ENCODE data around the gene RHBDF1. TPM values are rescaled to one million over a fixed set of nuclear protein-coding genes. Genes with fewer than 3 reads are reported as not detected.

The RHBDF1 gene
- total RNA-seq, 4 donors from 2014 or later, result 26.7 to 43.0 (median 30.2) TPM

DNA sequence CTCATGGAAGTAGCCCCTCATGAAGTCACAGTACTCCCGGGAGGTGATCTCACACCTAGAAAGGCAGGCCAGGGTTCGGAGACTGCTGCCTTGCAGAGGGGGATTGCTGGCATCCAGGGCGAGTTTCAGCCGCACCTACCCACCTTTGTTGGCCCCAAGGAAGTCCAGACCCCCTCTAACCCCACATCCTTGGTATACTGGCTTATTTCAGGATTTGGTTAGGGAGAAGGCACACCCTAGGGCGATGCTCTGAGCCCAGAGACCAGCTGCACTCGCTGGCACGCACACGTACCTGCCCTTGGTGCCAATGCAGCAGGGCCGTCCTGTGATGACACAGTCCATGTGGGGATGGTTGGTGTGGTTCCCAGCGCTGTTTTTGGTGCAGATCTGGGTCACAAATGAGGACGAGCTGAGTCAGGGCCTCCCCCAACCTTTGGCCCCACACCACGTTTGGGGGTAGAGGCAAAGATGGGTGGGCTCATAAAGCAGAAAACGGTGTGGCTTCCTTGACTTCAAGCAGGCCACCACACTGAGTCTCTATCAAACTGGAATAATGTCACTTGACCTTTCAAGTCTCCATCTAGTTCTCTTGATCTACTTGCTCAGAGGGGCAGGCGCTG lies 12.9 kb downstream of the RHBDF1 start:
- H3K27me3 ChIP-seq, result no peaks in the 10 kb centered on the region
- intact Hi-C loops (cut with DNase I), result no loop called here
- 86% methylated on average over 13 of the region's 14 CpGs for WGBS
- no peak overlapping the region for H3K27ac ChIP-seq (replicated peaks in 1 of 4)
- TF ChIP-seq POLR2AphosphoS5 (IDR thresholded peaks at IDR 0.05) (no peak), CTCF (IDR thresholded peaks at IDR 0.05) (no peak), EP300 (IDR thresholded peaks at IDR 0.05) (no peak)
- H3K9me3 ChIP-seq, result no peaks in the 10 kb centered on the region
- H3K36me3 ChIP-seq, result peaks cover 69 to 93% (median 93%) of the 10 kb centered on the region in 4 donors
- DNase-seq (ENCODE audit: extremely low spot score), result no peak
- peaks cover under 1 to 11% (median 3%) of the 10 kb centered on the region in 4 donors for H3K4me1 ChIP-seq
- no peak overlapping the region for H3K4me3 ChIP-seq

DNA sequence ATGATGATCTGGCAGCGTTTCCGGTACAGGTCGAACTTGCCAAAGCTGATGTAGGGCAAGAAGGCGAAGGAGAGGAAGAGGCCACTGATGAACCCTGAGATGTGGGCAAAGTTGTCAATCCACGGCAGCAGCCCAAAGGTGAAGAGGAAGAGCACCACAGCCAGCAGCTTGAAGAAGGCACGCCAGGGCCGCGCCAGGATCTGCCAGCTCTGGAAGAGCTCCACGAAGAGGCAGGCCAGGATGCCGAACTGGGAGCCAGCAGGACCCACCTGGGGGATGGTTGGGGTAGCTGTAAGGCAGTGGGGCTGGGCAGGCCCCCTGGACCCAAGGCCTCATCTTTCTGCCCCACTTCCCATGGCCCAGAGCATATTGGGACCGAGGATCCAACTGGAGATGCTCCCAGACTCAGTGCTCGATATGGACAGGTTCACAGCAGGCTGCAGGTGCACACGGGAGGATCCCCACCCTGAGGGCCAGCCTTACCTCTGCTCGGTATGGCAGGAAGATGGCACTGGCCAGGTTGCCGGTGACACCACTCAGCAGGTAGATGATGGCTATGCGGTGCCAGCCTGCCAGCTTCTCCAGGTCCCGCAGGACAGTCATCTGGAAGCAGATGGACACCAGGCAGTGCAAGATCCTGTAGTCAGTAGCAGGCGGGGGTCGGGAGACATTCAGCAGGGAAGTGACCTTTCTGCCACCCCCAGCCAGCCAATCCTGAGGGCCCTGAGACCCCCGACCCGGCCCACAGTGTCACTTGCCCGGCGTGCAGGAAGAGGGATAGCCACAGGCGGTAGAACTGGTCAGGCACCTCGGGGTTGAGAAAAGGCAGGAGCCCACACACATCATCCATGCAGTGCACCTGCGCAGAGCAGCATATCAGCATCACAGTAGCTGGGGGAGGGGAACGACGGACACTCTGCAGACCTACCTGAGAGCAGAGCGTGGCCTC lies 13.7 kb downstream of the RHBDF1 start:
- Histone ChIP-seq H3K36me3 (peaks cover 61 to 86% (median 85%) of the 10 kb centered on the region in 4 donors), H3K4me3 (no peak overlapping the region), H3K9me3 (no peaks in the 10 kb centered on the region), H3K27me3 (no peaks in the 10 kb centered on the region), H3K4me1 (peaks cover 7 to 19% (median 10%) of the 10 kb centered on the region in 4 donors), H3K27ac (replicated peaks in 1 of 4) (no peak overlapping the region)
- 85% methylated on average over 20 of the region's 29 CpGs for WGBS
- intact Hi-C loops (cut with DNase I), result no loop called here
- DNase-seq (ENCODE audit: extremely low spot score), result no peak
- TF ChIP-seq EP300 (IDR thresholded peaks at IDR 0.05) (no peak), CTCF (IDR thresholded peaks at IDR 0.05) (no peak), POLR2AphosphoS5 (IDR thresholded peaks at IDR 0.05) (no peak), POLR2A (IDR thresholded peaks at IDR 0.05; ENCODE audit: low read depth) (no peak)

DNA sequence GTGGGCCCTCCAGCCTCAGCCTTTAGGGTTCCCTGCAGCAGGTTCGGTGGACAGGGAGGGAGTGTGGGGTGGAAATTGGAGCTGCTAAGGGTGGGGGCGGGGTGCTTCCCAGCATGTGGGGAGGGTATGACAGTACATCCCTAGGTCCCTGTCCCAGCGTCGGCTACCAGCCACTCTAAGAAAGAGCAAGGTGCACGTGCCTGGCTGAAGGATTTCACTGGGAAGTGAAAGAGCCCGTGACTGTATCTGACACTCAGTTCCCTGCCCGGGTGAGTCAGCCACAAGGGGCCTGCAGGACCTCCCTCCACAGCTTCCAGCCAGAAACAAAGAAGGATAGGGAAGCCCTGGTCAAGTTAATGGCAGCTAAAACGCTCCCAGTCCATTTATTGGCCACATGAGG lies 14.7 kb downstream of the RHBDF1 start:
- H3K27ac ChIP-seq (replicated peaks in 1 of 4), result no peak overlapping the region

DNA sequence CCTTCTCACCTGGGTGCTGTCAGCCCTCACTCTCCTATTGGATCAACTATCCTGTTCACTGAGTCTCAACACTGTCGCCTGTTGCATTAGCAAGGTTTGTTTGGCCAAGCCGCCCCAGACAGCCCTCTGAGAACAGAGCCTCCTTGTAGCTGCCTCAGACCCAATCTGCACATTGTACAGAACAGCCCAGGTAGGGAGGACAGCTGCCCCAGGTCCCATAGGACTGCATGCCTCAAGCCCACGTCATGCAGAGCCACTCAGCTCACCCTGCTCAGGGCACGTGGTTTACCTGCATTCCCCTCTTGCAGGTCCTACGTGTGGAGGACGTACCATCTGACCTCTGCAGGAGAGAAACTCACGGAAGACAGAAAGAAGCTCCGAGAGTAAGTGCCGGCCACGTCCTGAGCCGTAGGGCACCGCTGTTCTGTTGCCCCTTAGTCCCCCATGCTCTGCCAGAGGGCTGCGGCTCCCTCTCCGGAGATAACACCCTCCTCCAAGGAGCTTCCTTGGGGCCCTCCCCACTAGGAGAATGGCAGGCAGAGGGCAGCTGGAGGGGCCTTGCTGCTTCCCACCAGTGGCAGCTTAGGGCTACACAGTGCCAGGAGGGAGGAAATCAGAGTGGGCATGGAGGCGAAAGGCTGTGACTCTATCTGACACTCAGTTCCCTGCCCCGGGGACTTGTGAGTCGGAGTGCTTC lies 16.1 kb downstream of the RHBDF1 start:
- no peak for DNase-seq (ENCODE audit: extremely low spot score)
- Histone ChIP-seq H3K4me1 (peaks cover 7 to 35% (median 26%) of the 10 kb centered on the region in 4 donors), H3K9me3 (no peaks in the 10 kb centered on the region), H3K27ac (replicated peaks in 1 of 4) (no peak overlapping the region), H3K4me3 (no peak overlapping the region), H3K36me3 (peaks cover 43 to 62% (median 61%) of the 10 kb centered on the region in 4 donors), H3K27me3 (no peaks in the 10 kb centered on the region)
- TF ChIP-seq POLR2A (IDR thresholded peaks at IDR 0.05; ENCODE audit: low read depth) (no peak), POLR2AphosphoS5 (IDR thresholded peaks at IDR 0.05) (no peak), CTCF (IDR thresholded peaks at IDR 0.05) (no peak), EP300 (IDR thresholded peaks at IDR 0.05) (no peak)
- 84% methylated on average over 7 of the region's 17 CpGs for WGBS
- intact Hi-C loops (cut with DNase I), result no loop called here

More for the DNA sequence above, 14.7 kb downstream of the RHBDF1 start:
- no peak for TF ChIP-seq EP300 (IDR thresholded peaks at IDR 0.05)
- WGBS, result 59% methylated on average over 7 of the region's 8 CpGs
- DNase-seq (ENCODE audit: extremely low spot score), result no peak
- Histone ChIP-seq H3K27me3 (no peaks in the 10 kb centered on the region), H3K4me1 (peaks cover 7 to 22% (median 12%) of the 10 kb centered on the region in 4 donors), H3K36me3 (peaks cover 54 to 75% (median 74%) of the 10 kb centered on the region in 4 donors), H3K9me3 (no peaks in the 10 kb centered on the region), H3K4me3 (no peak overlapping the region)
- intact Hi-C loops (cut with DNase I), result no loop called here

Data from esophagus muscularis mucosa (tissue), 4 donors.